Measurements from ENCODE around the gene DLGAP5. TPM values are rescaled to one million over a fixed set of nuclear protein-coding genes. Genes with fewer than 3 reads are reported as not detected.

The DLGAP5 gene
- total RNA-seq, 1 experiment from 2014 or later, result 72.8 TPM

GRCh38 chr14:55098561-55098898, 92.9 kb downstream of the DLGAP5 start:
- Histone ChIP-seq H3K4me1 (ENCODE audit: control insufficient read depth in 1 of 2, insufficient read depth in 2 of 2, low read length in 2 of 2) (peaks cover 20 to 36% of the 10 kb centered on the region in 2 experiments), H3K79me2 (ENCODE audit: insufficient read depth, low read length) (no peaks in the 10 kb centered on the region), H3K9me3 (ENCODE audit: control insufficient read depth in 1 of 2, insufficient read depth in 1 of 2, low read depth in 1 of 2, low read length in 2 of 2) (no peaks in the 10 kb centered on the region), H3K27me3 (ENCODE audit: insufficient read depth, low read length) (no peaks in the 10 kb centered on the region), H3K4me2 (ENCODE audit: low read length) (no peak overlapping the region), H3K9ac (ENCODE audit: low read length) (no peak overlapping the region), H4K20me1 (ENCODE audit: insufficient read depth) (no peaks in the 10 kb centered on the region), H3K27ac (ENCODE audit: low read depth, low read length) (no peak overlapping the region), H3K4me3 (replicated peaks in 1 of 2; ENCODE audit: low read depth in 1 of 2, low read length in 2 of 2) (no peak overlapping the region), H2AFZ (ENCODE audit: low read depth, low read length, poor library complexity, severe bottlenecking) (no peak overlapping the region), H3K9me2 (ENCODE audit: insufficient read depth) (no peaks in the 10 kb centered on the region), H3K36me3 (ENCODE audit: control insufficient read depth in 1 of 2, insufficient read depth in 2 of 2, low read length in 2 of 2) (no peaks in the 10 kb centered on the region)
- no TSS peak for BruUV-seq (replicated peaks)
- CTCF ChIA-PET, result interaction anchor here (1.1 kb wide), 2 partner anchors 9 to 1376 kb away, joined by 3 to 4 read pairs; no protein-coding TSS in a partner anchor
- intact Hi-C loops (cut with micrococcal nuclease), result no loop called here
- RAD21 ChIA-PET (ENCODE audit: low non-redundant PET in 1 of 2, low total read pairs in 2 of 2, uncharacterized antibody in 2 of 2, unreplicated experiment in 2 of 2), result no interaction called here
- POLR2A ChIA-PET, result no interaction called here
- TF ChIP-seq SP1 (IDR thresholded peaks at IDR 0.05; ENCODE audit: low read depth), result no peak
- no peak for TF ChIP-seq POLR2A (IDR thresholded peaks at IDR 0.05; ENCODE audit: borderline replicate concordance, extremely low read depth, insufficient read depth, insufficient read length)
- TF ChIP-seq FOSL1 (IDR thresholded peaks at IDR 0.05; ENCODE audit: low read depth), result no peak
- no peak for TF ChIP-seq EGR1 (IDR thresholded peaks at IDR 0.05; ENCODE audit: low read depth)
- TF ChIP-seq POLR2AphosphoS5 (IDR thresholded peaks at IDR 0.05; ENCODE audit: low read depth, low read length), result no peak
- TF ChIP-seq ZBTB33 (IDR thresholded peaks at IDR 0.05; ENCODE audit: extremely low read depth, insufficient replicate concordance, low read length), result no peak
- TF ChIP-seq CTCF (IDR thresholded peaks at IDR 0.05 in 2 of 3, conservative IDR thresholded peaks at IDR 0.05 in 1 of 3; ENCODE audit: borderline replicate concordance in 1 of 3, insufficient read depth in 1 of 3, low read depth in 2 of 3, low read length in 2 of 3), result no peak
- TF ChIP-seq EZH2 (IDR thresholded peaks at IDR 0.05), result no peak
- no peak for TF ChIP-seq JUND (IDR thresholded peaks at IDR 0.05)
- TF ChIP-seq CEBPB (IDR thresholded peaks at IDR 0.05; ENCODE audit: low read depth), result no peak
- no peak for TF ChIP-seq ELF1 (IDR thresholded peaks at IDR 0.05; ENCODE audit: borderline replicate concordance, low read depth)
- ATAC-seq (no peak), DNase-seq (ENCODE audit: low read depth, low spot score) (no peak)

Other genes starting within 250 kb of the DLGAP5 start
- 44.3 TPM for gene WDHD1, start 164.5 kb downstream of the DLGAP5 start, total RNA-seq (2021; ENCODE audit: unreplicated experiment)
- gene SOCS4, start 164.3 kb downstream of the DLGAP5 start, total RNA-seq (2021; ENCODE audit: unreplicated experiment), result 23.7 TPM
- 101 TPM for gene MAPK1IP1L, start 139.9 kb downstream of the DLGAP5 start, total RNA-seq (2021; ENCODE audit: unreplicated experiment)
- gene LGALS3, start 62.3 kb downstream of the DLGAP5 start, total RNA-seq (2021; ENCODE audit: unreplicated experiment), result 86.1 TPM
- 26.9 TPM for gene FBXO34, start 79.8 kb upstream of the DLGAP5 start, total RNA-seq (2021; ENCODE audit: unreplicated experiment)
- 9.9 TPM for gene ATG14, start 220.2 kb upstream of the DLGAP5 start, total RNA-seq (2021; ENCODE audit: unreplicated experiment)
- not detected for gene TBPL2, start 249.0 kb upstream of the DLGAP5 start, total RNA-seq (2021; ENCODE audit: unreplicated experiment)